ENCODE measurements around the gene PCBP3. TPM values are rescaled to one million over a fixed set of nuclear protein-coding genes. Genes with fewer than 3 reads are reported as not detected.

The PCBP3 gene
- total and polyA plus RNA-seq, 12 donors, result 1.7 to 15.8 (median 4.7) TPM

DNA sequence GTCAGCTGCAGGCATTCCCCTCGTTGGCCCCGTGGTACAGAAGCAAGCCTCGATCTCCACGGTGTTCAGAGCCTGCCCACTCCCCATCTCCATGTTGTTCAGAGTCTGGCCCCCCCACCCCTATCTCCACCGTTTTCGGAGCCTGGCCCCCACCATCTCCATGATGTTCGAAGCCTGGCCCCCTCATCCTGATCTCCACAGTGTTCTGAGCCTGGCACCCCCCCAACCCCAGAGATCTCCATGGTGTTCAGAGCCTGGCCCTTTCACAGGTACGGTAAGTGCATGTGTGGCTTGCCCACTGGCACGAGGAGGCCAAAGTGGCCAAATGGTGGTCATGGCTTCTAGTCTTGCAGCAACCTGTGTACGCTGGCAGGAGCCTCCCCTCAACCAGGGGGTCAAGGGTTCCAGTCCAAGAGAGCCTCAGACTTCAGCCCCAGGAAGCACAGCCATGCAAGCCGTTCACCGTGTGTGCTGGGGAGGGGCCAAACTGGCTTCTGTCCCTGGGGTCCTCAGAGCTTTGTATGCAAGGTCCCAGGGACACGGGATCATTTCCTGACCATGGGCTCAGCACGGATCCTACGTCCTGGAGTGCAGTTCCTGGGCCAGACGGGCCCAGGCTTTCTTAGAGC lies 13.3 kb upstream of the PCBP3 start:
- H3K4me1 ChIP-seq (replicated peaks in 1 of 2), result no peaks in the 10 kb centered on the region
- H3K36me3 ChIP-seq (replicated peaks in 1 of 2), result no peaks in the 10 kb centered on the region
- no peak overlapping the region for H3K4me3 ChIP-seq
- 79 to 84% (median 82%) methylated on average over 7 to 16 of the region's 16 CpGs for WGBS, 4 donors
- H3K9me3 ChIP-seq (replicated peaks in 1 of 3), result no peaks in the 10 kb centered on the region
- intact Hi-C loops (cut with DNase I), result no loop called here
- H3K27ac ChIP-seq, result no peak overlapping the region
- peak in 1 of 7 donors; percentile 15 for DNase-seq
- TF ChIP-seq, protein P1, sequence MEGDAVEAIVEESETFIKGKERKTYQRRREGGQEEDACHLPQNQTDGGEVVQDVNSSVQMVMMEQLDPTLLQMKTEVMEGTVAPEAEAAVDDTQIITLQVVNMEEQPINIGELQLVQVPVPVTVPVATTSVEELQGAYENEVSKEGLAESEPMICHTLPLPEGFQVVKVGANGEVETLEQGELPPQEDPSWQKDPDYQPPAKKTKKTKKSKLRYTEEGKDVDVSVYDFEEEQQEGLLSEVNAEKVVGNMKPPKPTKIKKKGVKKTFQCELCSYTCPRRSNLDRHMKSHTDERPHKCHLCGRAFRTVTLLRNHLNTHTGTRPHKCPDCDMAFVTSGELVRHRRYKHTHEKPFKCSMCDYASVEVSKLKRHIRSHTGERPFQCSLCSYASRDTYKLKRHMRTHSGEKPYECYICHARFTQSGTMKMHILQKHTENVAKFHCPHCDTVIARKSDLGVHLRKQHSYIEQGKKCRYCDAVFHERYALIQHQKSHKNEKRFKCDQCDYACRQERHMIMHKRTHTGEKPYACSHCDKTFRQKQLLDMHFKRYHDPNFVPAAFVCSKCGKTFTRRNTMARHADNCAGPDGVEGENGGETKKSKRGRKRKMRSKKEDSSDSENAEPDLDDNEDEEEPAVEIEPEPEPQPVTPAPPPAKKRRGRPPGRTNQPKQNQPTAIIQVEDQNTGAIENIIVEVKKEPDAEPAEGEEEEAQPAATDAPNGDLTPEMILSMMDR (IDR thresholded peaks at IDR 0.05), result no peak
- TF ChIP-seq POLR2A (IDR thresholded peaks at IDR 0.05), result no peak
- H3K27me3 ChIP-seq, result no peaks in the 10 kb centered on the region

DNA sequence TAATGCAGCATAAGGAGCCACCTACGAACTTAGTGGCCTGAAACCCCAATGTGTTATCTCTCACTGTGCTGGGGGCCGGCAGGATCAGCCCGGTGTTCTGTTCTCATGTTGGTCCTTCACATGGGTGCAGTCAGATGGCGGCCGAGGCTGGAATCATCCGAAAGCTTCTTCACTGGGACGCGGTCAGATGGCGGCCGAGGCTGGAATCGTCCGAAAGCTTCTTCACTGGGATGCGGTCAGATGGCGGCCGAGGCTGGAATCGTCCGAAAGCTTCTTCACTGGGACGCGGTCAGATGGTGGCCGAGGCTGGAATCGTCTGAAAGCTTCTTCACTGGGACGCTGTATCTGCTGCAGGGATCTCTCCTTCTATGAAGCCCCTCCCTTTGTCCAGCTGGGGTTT lies 12.6 kb upstream of the PCBP3 start:
- peak in 1 of 7 donors; percentile 29 for DNase-seq
- Histone ChIP-seq H3K4me3 (no peak overlapping the region), H3K27me3 (no peaks in the 10 kb centered on the region), H3K27ac (no peak overlapping the region), H3K9me3 (replicated peaks in 1 of 3) (no peaks in the 10 kb centered on the region), H3K36me3 (replicated peaks in 1 of 2) (no peaks in the 10 kb centered on the region), H3K4me1 (replicated peaks in 1 of 2) (no peaks in the 10 kb centered on the region)
- TF ChIP-seq POLR2A (IDR thresholded peaks at IDR 0.05), result no peak
- TF ChIP-seq, protein P1 (IDR thresholded peaks at IDR 0.05), result no peak
- 78 to 86% (median 84%) methylated on average over 22 of the region's 22 CpGs for WGBS, 4 donors
- intact Hi-C loops (cut with DNase I), result no loop called here

DNA sequence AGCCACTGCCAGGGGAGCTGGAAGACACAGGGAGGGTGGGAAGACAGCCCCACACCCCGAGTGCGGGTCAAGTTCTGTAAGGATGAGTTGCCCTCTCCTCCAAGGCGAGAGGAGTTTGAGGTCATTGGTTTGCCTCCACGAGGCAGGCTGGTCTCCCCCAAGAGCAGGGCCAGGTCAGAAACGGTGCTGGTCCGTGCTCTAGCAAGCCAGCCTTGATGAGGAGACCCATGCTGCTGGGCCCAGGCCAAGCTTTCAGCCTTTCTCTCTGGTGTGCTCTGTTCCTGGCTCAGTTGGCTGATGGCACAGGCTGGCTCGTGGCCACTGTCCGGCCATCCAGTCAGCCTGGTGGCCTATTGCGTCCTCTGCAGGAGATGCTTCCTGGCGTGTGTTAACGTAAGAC lies 12.0 kb upstream of the PCBP3 start:
- no peaks in the 10 kb centered on the region for H3K36me3 ChIP-seq (replicated peaks in 1 of 2)
- TF ChIP-seq, protein P1 (IDR thresholded peaks at IDR 0.05), result no peak
- no peak for TF ChIP-seq POLR2A (IDR thresholded peaks at IDR 0.05)
- no peaks in the 10 kb centered on the region for H3K9me3 ChIP-seq (replicated peaks in 1 of 3)
- no peak for DNase-seq
- intact Hi-C loops (cut with DNase I), result no loop called here
- WGBS, 4 donors, result 80 to 89% (median 83%) methylated on average over 8 to 11 of the region's 11 CpGs
- H3K27ac ChIP-seq, result no peak overlapping the region
- H3K4me3 ChIP-seq, result no peak overlapping the region
- H3K4me1 ChIP-seq (replicated peaks in 1 of 2), result no peaks in the 10 kb centered on the region
- H3K27me3 ChIP-seq, result no peaks in the 10 kb centered on the region

DNA sequence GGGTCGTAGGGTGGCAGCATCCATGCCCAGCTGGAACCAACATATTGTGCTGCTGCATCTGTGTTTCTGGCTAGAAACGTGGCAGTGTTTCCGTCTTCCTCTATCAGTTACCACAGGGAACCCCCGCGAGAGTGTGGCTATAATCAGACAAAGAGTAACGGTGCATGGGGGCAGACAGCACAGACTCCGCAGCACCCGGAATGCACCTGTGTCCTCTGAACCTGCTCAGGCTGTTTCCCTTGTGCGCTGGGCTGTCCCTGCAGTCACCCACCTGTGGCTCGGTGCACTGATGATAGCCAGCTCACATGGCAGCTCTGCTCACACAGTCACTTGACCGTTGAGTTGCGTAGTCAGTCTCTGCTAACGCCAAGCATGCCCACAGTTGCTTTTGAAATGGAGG lies 11.4 kb upstream of the PCBP3 start:
- DNase-seq, result no peak
- intact Hi-C loops (cut with DNase I), result no loop called here
- TF ChIP-seq, protein P1 (IDR thresholded peaks at IDR 0.05), result no peak
- TF ChIP-seq POLR2A (IDR thresholded peaks at IDR 0.05), result no peak
- Histone ChIP-seq H3K27me3 (no peaks in the 10 kb centered on the region), H3K9me3 (replicated peaks in 1 of 3) (no peaks in the 10 kb centered on the region), H3K36me3 (replicated peaks in 1 of 2) (no peaks in the 10 kb centered on the region), H3K4me1 (replicated peaks in 1 of 2) (no peaks in the 10 kb centered on the region), H3K4me3 (no peak overlapping the region), H3K27ac (no peak overlapping the region)
- 25 to 87% (median 84%) methylated on average over 2 to 13 of the region's 13 CpGs for WGBS, 4 donors
